GM06990 (cell line): ENCODE results near the gene RHBDF2.
"Not testable (repeated sequence)": the region's sequence is repeated elsewhere in the genome, so short reads cannot be mapped to it uniquely, and the experiment has no call there.

Experiments
- DNase-seq: peaks from one replicate; pipeline ENCODE4 v3.0.0-alpha.2; 2011; ENCODE audit not compliant: insufficient read length; ENCODE audit errors: extremely low read depth
- H3K27me3 ChIP-seq: replicated peaks from 2 replicates; pipeline ENCODE4 v1.6.0; 2011; ENCODE audit warnings: low read length; ENCODE audit not compliant: control insufficient read depth, insufficient read depth
- H3K36me3 ChIP-seq: 2 replicates; pipeline ENCODE4 v1.5.1; 2011; ENCODE audit warnings: low read length; ENCODE audit not compliant: control insufficient read depth, insufficient read depth
- H3K4me3 ChIP-seq: replicated peaks from 2 replicates; pipeline ENCODE4 v1.5.1; 2011; ENCODE audit warnings: low read depth, mild to moderate bottlenecking, control low read depth, low read length
- CTCF ChIP-seq: IDR thresholded peaks from 2 replicates; pipeline ENCODE4 v1.5.1; 2011; ENCODE audit warnings: low read length, control low read depth, mild to moderate bottlenecking, inconsistent platforms; ENCODE audit not compliant: insufficient read depth, poor library complexity, severe bottlenecking

The RHBDF2 gene

GRCh38 chr17:76536511-76537287 is 35.5 kb upstream of the RHBDF2 start:
- TF ChIP-seq CTCF: no peak
- DNase-seq: no peak
- H3K27me3 ChIP-seq: peaks cover 6% of the 10 kb centered on the region
- H3K36me3 ChIP-seq: no peaks in the 10 kb centered on the region
- H3K4me3 ChIP-seq: no peak overlapping the region

- no peak for TF ChIP-seq CTCF
- Histone ChIP-seq H3K27me3 (peaks cover 6% of the 10 kb centered on the region), H3K4me3 (no peak overlapping the region), H3K36me3 (no peaks in the 10 kb centered on the region)
- DNase-seq: no peak
These were observed 34.7 kb upstream of the RHBDF2 start for GRCh38 chr17:76535788-76536510.

- Histone ChIP-seq H3K4me3 (no peak overlapping the region), H3K27me3 (peaks cover 6% of the 10 kb centered on the region), H3K36me3 (no peaks in the 10 kb centered on the region)
- TF ChIP-seq CTCF: no peak
- DNase-seq: no peak
These were observed 33.9 kb upstream of the RHBDF2 start for GRCh38 chr17:76534831-76535732.

- H3K4me3 ChIP-seq, DNase-seq, H3K36me3 ChIP-seq, H3K27me3 ChIP-seq: not testable (repeated sequence)
These were observed 32.6 kb upstream of the RHBDF2 start for GRCh38 chr17:76533640-76534359.

- Histone ChIP-seq H3K4me3 (no peak overlapping the region), H3K27me3 (peaks cover 6% of the 10 kb centered on the region), H3K36me3 (no peaks in the 10 kb centered on the region)
- no peak for TF ChIP-seq CTCF
- no peak for DNase-seq
These were observed 30.9 kb upstream of the RHBDF2 start for GRCh38 chr17:76532072-76532651.
